GM18951 (cell line): ENCODE results near the gene STRN3.
"Not testable (repeated sequence)": the region's sequence is repeated elsewhere in the genome, so short reads cannot be mapped to it uniquely, and the experiment has no call there.

ENCODE experiments used
- POLR2A ChIP-seq: IDR thresholded peaks from 4 replicates; pipeline ENCODE4 v1.6.1; 2011; ENCODE audit warnings: mild to moderate bottlenecking; ENCODE audit not compliant: insufficient read length, insufficient read depth; ENCODE audit errors: extremely low read depth
- in situ Hi-C: fragments of 300-500 bp; cut with MboI; formaldehyde crosslinking; loops from one replicate; pipeline ENCODE4 v1.12.0; 2022; ENCODE audit warnings: low sequenced_read_pairs, mixed read lengths, inconsistent platforms; ENCODE audit not compliant: unreplicated experiment

The STRN3 gene

DNA sequence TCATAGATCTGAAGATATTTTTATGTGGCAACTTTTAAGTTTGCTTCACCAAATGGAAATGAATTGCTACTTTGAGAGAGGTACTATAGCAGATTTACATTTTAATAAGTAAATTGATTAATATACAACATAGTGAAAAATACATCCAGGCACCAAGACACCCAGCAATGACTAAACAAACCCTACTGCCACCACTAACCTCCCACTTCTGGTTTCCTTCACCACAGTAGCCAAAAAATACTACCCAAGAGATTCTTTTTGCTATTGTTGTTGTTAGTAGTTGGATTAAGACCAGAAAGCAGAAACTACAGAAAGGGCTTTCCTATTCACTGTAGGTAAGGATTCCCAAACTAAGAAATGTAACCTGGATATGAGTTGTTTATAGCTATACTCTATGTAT lies 97.7 kb downstream of the STRN3 start:
- TF ChIP-seq POLR2A: no peak
- in situ Hi-C loops: no loop called here

DNA sequence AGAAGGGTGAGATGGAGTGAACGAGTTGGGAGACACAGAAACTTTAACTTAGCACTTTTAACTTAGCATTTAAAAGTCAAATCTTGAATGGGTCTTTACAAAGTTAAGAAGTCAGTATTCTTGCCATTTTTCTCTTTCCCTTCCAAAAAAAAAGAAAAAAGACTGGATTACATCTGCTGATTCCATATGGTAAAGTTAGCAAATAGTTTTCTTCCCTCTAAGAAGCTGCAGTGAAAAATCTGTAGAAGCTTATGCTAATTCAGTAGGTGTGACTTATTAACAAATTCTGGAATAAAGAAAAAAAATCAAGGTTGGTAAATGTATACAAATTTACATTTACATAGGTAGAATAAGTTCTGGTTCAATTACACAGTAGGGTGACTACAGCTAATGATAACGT lies 100.9 kb downstream of the STRN3 start:
- in situ Hi-C loops: no loop called here
- no peak for TF ChIP-seq POLR2A

- in situ Hi-C loops: no loop called here
- no peak for TF ChIP-seq POLR2A
These were observed 104.4 kb downstream of the STRN3 start for GRCh38 chr14:30921788-30922187.

- TF ChIP-seq POLR2A: no peak
- in situ Hi-C loops: no loop called here
These were observed 104.9 kb downstream of the STRN3 start for GRCh38 chr14:30921305-30921704.

GRCh38 chr14:30915596-30915995 lies 110.6 kb downstream of the STRN3 start:
- no peak for TF ChIP-seq POLR2A
- in situ Hi-C loops: loop anchor here (10.0 kb wide), 1 partner anchor 261 kb away; no protein-coding TSS in a partner anchor

DNA sequence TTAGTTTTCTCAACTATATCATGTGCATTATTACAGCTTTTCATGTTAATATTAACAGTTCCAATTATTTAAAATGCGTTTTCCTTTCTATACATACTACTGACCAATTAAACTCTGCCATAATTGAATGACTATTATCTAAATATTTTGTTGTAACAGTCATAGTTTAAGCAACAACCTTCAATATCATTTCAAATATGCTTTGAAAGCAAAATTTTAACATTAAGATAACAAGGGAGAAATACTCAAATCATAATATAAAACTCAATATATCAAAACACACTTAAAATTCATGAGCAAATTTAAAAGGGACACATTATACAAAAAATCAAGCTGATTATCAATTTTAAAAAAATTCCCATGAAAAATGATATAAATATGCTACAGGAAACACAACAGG lies 111.4 kb downstream of the STRN3 start:
- no peak for TF ChIP-seq POLR2A
- in situ Hi-C loops: loop anchor here (10.0 kb wide), 1 partner anchor 260 kb away; no protein-coding TSS in a partner anchor

DNA sequence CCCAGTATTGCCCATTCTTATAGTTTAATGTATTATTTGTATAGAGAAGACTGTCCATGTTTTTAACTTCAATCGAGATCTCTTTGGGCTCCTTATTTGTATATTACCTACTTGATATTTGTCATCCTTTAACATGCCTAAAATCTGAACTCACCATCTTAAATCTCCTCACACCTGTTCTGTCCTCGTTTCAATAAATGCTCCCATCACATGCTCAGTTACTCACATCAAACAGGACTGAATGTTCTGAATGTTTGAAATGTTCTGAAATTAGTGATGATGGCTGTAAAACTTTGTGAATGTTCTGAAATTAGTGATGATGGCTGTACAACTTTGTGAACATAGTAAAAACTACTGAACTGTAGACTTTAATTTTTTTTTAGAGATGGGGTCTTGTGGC lies 117.4 kb downstream of the STRN3 start:
- TF ChIP-seq POLR2A: no peak
- in situ Hi-C loops: no loop called here

- in situ Hi-C loops: no loop called here
- no peak for TF ChIP-seq POLR2A
These were observed 118.5 kb downstream of the STRN3 start for GRCh38 chr14:30907659-30908057.

- no peak for TF ChIP-seq POLR2A
- in situ Hi-C loops: no loop called here
These were observed 119.2 kb downstream of the STRN3 start for GRCh38 chr14:30906752-30907658.

GRCh38 chr14:30903285-30904124 lies 122.7 kb downstream of the STRN3 start:
- no peak for TF ChIP-seq POLR2A
- in situ Hi-C loops: no loop called here

DNA sequence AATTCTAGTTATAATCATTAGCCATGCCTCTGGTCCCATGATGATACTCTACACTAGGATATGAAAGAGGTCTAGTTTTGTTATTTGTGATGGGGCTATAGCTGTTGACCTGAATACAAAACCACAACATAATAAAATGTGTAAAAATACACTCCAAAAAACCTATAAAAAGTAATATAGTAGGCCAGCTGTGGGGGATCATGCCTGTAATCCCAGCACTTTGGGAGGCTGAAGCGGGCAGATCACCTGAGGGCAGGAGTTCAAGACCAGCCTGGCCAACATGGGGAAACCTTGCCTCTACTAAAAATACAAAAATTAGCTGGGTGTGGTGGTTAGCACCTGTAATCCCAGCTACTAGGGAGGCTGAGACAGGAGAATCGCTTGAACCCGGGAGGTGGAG lies 129.1 kb downstream of the STRN3 start:
- in situ Hi-C loops: not testable (repeated sequence)

- no peak for TF ChIP-seq POLR2A
- in situ Hi-C loops: no loop called here
These were observed 129.7 kb downstream of the STRN3 start for GRCh38 chr14:30896435-30896834.

GRCh38 chr14:30894923-30895515 lies 131.2 kb downstream of the STRN3 start:
- no peak for TF ChIP-seq POLR2A
- in situ Hi-C loops: no loop called here
